ENCODE results near the gene TTC16. TPM values are rescaled to one million over a fixed set of nuclear protein-coding genes. Genes with fewer than 3 reads are reported as not detected.

The TTC16 gene
- total and polyA plus RNA-seq, 3 donors from 2014 or later: 25.0 to 46.2 (median 32.7) TPM

DNA sequence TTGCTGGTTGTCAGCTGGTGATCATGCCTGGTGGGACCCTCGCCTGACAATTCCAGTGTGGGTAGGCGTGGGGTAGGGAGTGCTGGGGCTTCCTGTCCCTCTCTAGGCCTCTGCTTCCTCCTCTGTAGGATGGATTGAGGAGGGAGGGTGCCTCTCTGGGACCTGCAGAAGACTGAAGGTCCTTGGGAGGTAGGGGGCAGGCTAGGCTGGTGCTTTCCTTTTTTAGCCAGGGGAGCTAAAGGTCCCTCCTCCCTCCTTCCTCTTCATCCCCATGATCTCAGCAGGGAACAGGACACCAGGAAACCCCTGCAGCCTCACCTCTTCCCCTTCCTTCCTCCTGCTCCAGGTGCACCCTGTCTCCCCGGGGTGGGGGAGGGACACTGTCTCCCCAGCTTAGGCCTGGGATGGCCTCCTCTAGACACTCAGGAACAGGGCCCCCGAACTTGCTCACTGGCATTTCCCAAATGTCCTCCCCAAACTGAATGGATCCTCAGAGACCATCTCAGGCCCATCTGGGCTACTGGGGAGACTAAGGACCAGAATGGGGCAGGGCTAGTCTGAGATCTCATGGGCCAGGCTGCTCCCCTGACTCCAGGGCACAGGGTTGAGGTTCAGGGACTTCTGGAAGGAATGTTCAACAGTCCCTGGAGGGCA lies 54.2 kb downstream of the TTC16 start:
- Histone ChIP-seq H3K36me3 (ENCODE audit: low read depth, missing control alignments) (no peaks in the 10 kb centered on the region), H3K4me3 (no peak overlapping the region), H3K9me3 (no peaks in the 10 kb centered on the region), H3K27ac (peak overlapping the region in 1 of 2 donors; percentile 38), H3K4me1 (peaks cover 7% of the 10 kb centered on the region), H3K27me3 (no peaks in the 10 kb centered on the region)
- intact Hi-C loops (cut with DNase I; ENCODE audit: low total_unique reads): no loop called here
- WGBS, 2 donors: 65 to 73% methylated on average over 4 of the region's 4 CpGs
- TF ChIP-seq POLR2A (IDR thresholded peaks at IDR 0.05) (no peak), CTCF (IDR thresholded peaks at IDR 0.05) (no peak)
- no peak for DNase-seq

- DNase-seq: no peak
- H3K4me3 ChIP-seq: peak overlapping the region; percentile 47 to 62
- WGBS, 2 donors: 46% methylated on average over 3 of the region's 3 CpGs; no CpG with 5 or more reads in 1 of the 2 donors
- intact Hi-C loops (cut with DNase I; ENCODE audit: low total_unique reads): no loop called here
- peaks cover 7% of the 10 kb centered on the region for H3K4me1 ChIP-seq
- no peaks in the 10 kb centered on the region for H3K9me3 ChIP-seq
- H3K27ac ChIP-seq: peak overlapping the region in 1 of 2 donors; percentile 38
- H3K27me3 ChIP-seq: no peaks in the 10 kb centered on the region
- TF ChIP-seq CTCF (IDR thresholded peaks at IDR 0.05) (no peak), POLR2A (IDR thresholded peaks at IDR 0.05) (no peak)
- H3K36me3 ChIP-seq (ENCODE audit: low read depth, missing control alignments): no peaks in the 10 kb centered on the region
Observed at GRCh38 chr9:127770583-127770904, 54.7 kb downstream of the TTC16 start.

DNA sequence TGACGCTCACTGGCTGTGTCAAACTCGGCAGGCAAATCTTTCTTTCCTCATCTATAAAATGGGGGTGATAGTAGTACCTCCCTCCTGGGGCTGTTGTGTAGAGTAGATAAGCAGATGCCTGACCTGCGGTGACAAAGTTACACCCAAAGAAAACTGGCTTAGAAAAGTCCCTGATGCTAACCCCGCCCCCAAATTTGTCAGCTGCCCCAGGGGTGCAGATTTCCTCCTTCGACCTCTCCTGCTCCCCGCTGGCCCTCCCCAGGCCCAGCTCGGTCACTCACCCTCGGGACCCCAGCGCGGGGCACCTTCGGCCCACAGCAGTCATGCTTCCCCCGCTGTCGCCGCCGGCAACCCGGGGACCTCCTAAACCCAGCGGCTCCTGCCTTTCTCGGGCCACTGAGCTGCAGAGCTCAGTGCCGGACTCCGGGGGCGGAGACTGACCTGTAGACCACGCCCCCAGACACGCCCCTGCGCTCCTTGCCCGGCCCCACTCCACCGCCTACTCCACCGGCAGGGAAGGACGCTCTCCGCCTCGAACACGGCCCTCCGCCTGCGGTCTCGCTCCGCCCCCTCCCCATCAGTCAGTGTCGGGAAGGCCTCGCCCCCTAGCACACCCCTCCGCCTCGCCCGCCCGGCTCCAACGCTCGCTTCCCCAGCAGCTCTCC lies 55.2 kb downstream of the TTC16 start:
- WGBS, 2 donors: 1 to 5% methylated on average over 29 to 35 of the region's 43 CpGs
- Histone ChIP-seq H3K36me3 (ENCODE audit: low read depth, missing control alignments) (no peaks in the 10 kb centered on the region), H3K9me3 (no peaks in the 10 kb centered on the region), H3K27ac (peak overlapping the region in 1 of 2 donors; percentile 38), H3K4me3 (peak overlapping the region; percentile 47 to 62), H3K4me1 (peaks cover 7% of the 10 kb centered on the region), H3K27me3 (no peaks in the 10 kb centered on the region)
- peak; percentile 98 for DNase-seq
- intact Hi-C loops (cut with DNase I; ENCODE audit: low total_unique reads): no loop called here
- TF ChIP-seq POLR2A (IDR thresholded peaks at IDR 0.05) (no peak), CTCF (IDR thresholded peaks at IDR 0.05) (no peak)

- TF ChIP-seq POLR2A (IDR thresholded peaks at IDR 0.05) (no peak), CTCF (IDR thresholded peaks at IDR 0.05) (no peak)
- 6 to 17% methylated on average over 6 to 19 of the region's 19 CpGs for WGBS, 2 donors
- intact Hi-C loops (cut with DNase I; ENCODE audit: low total_unique reads): no loop called here
- Histone ChIP-seq H3K27me3 (no peaks in the 10 kb centered on the region), H3K9me3 (no peaks in the 10 kb centered on the region), H3K36me3 (ENCODE audit: low read depth, missing control alignments) (no peaks in the 10 kb centered on the region), H3K27ac (peak overlapping the region in 1 of 2 donors; percentile 47), H3K4me3 (peak overlapping the region; percentile 47 to 62), H3K4me1 (peaks cover 7% of the 10 kb centered on the region)
- no peak for DNase-seq
Observed at GRCh38 chr9:127771570-127772189, 55.8 kb downstream of the TTC16 start.
